ENCODE data around the gene CLN3. TPM values are rescaled to one million over a fixed set of nuclear protein-coding genes. Genes with fewer than 3 reads are reported as not detected.

CLN3 gene
- 16.0 and 27.2 TPM in 2 replicates for total RNA-seq

GRCh38 chr16:28491970-28492474 is at the start of gene CLN3:
CLN3 (minus strand) TSS chr16:28492074; CDS start chr16:28491759, 315 bp downstream.

GRCh38 chr16:28538733-28539596 is 47.1 kb upstream of the CLN3 start, which contains the start of gene NUPR1:
NUPR1 (minus strand) TSS chr16:28538974; CDS start chr16:28538907, 67 bp downstream.

GRCh38 chr16:28494121-28494851 is 2.4 kb upstream of the CLN3 start, which contains the start of gene APOBR:
APOBR (plus strand) TSS chr16:28494643; CDS start chr16:28494682, 39 bp downstream.

Other genes starting within 250 kb of the CLN3 start
- under 0.01 and 0.06 TPM in 2 replicates for gene SBK1, start 199.5 kb downstream of the CLN3 start, total RNA-seq
- not detected in 2 replicates for gene NPIPB6, start 128.6 kb downstream of the CLN3 start, total RNA-seq
- gene EIF3CL, start 88.2 kb downstream of the CLN3 start, total RNA-seq, result 87.3 and 129 TPM in 2 replicates
- gene NPIPB7, start 19.7 kb downstream of the CLN3 start, total RNA-seq, result not detected in 2 replicates
- gene APOBR, start 2.6 kb upstream of the CLN3 start, total RNA-seq, result not detected in 2 replicates
- not detected in 2 replicates for gene IL27, start 14.8 kb upstream of the CLN3 start, total RNA-seq
- gene NUPR1, start 46.9 kb upstream of the CLN3 start, total RNA-seq, result 5.7 and 8.4 TPM in 2 replicates
- 6.5 and 7.3 TPM in 2 replicates for gene SGF29, start 61.8 kb upstream of the CLN3 start, total RNA-seq
- gene SULT1A2, start 105.0 kb upstream of the CLN3 start, total RNA-seq, result 0.16 TPM in 1 of 2 replicates, not detected in the other
- gene SULT1A1, start 118.0 kb upstream of the CLN3 start, total RNA-seq, result 0.76 and 0.97 TPM in 2 replicates
- gene NPIPB8, start 146.0 kb upstream of the CLN3 start, total RNA-seq, result 0.49 TPM in 1 of 2 replicates, not detected in the other
- 192 and 220 TPM in 2 replicates for gene EIF3C, start 219.4 kb upstream of the CLN3 start, total RNA-seq